Stimulated activated CD8-positive, alpha-beta memory T cell treated with anti-CD3 and anti-CD28 coated beads, Interleukin-4, amount 100 ng/mL, for 24 hours (primary cell): ENCODE results near the gene PXT1.

Experiments
- DNase-seq: peaks from one replicate; pipeline ENCODE4 v3.0.0-alpha.2; 2020; ENCODE audit warnings: low read depth

The PXT1 gene

DNA sequence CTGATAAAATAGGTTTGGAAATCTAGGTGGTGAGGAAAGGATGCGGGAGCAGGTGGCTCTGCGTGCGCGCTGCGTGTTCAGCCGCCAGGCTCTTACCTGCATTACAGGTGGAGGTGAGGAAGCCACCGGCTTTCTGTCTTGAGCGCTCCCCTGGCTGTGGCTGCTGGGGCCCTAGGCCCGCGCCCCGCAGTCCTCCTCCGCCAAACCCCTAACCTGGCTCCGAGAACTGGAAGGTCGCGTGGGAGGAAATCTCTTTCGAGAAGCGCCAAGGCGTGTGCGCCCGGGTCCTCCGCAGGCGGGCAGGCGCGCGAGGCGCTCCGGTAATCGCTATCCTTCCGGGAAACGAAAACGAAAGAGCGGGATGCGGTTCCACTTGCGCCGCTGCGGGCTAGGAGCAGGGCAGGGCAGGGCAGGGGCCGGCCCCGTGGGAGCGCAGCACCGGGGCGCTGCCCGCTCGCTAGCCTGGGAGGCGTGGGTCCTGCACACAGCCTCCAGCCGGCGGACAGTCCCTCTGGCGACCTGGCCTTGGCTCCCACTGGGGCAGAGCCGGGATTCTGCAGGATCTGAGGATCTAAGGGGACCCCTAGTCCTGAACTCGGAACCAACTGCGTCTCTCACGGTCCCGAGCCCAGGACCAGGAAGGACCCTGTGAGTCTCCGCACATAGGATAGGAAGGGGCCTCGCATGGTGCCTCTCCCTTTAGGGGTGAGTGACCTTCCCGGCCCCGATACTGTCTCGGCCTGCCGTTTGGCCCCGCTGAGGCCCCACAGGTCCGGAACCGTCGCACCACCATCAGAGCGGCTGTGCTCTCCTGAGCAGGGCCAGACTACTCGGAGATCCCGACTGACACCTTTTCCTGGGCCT lies 55.0 kb downstream of the PXT1 start, which contains the start of gene ETV7:
Gene ETV7, minus strand, starts transcription at position 230 of the 864 bp plus-strand sequence. Its CDS starts 128 bp downstream, at position 102.
- peak; percentile 10 for DNase-seq

DNA sequence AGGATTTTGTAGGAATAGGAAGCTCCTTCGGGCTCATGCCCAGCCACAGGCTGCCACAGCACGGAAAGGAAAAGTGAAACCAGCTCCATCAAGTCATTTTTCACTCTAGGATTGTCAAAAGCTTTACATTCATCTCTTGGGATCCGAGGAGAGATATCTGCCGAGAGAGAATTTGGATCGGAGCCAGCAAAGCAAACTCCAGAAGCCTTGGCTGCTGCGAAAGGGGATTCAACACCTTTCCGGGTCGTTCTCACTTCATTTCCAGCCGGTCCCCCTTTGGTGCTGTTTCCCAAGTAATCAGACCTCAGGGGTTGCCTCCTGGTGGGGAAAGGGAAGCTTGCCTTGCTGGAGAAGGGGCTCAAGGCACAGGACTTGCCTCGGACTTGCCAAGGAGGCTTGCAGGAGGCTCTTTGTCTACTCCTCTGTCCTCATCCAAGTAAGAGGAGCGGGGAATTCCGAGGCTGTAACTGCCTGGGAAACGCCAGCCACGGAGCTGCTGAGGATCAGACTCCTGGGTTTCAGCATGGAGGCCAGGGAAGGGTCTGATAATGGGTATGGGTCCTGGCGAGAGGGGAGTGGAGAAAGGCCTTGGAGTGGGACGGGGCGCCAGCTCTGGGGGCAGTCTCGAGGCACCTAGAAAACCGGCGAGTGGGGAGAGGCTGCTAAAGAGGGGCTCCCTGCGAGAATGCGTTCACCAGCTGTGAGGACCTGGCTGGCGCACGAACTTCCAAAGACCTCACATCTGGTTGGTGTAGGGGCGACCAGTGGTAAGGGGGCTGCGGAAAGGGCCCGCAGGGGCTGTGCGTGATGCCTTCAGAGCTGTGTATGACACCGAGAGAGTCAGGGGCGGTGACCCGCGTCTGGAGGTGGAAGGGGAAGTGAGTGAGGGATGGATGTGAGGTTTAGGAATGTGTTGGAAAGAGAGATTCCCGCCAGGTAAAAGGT lies 55.9 kb downstream of the PXT1 start:
- no peak for DNase-seq

GRCh38 chr6:36384095-36384494 lies 58.6 kb downstream of the PXT1 start:
- DNase-seq, result no peak

- DNase-seq, result no peak
Measured at GRCh38 chr6:36383606-36384005, 59.0 kb downstream of the PXT1 start.

- DNase-seq, result no peak
Measured at GRCh38 chr6:36382976-36383375, 59.7 kb downstream of the PXT1 start.

DNA sequence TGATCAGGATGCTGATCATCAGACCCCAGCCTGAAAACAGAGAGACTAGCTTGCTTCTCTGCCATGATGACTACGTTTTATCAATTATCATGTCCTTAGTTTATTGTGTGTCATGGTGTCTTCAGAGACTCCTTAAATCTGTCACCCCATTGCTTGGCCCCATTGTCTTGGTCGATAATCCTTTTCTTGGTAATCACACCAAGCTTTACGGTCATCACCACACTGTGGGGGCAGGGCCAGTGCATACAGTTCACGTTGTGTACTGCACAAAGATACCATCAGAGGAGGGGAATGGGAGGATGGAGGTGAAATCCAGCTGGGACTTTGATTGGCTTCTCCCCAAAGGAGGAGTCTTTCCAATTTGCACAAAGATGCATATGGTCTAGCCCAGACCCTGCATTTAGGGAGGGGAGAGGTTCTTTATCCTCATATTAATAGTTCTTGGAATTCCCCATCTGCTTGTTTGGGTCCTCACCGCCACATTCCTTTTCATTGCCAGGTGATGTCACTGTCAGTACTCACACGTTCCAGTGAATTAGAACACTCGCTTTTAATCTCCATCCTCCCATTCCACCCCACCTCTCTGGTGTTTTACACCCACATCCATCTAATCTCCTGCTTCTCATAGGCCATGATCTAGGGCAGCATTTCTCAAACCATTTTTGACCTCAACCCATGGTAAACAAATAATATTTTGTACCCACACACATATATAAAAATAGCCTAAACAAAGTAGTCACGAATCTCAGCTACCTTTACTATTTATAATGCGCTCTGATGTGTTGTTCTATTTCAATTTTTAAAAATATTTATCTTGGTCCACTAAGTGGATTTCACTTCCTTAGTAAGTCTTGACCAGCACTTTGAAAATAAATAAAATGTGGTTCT lies 60.9 kb downstream of the PXT1 start:
- DNase-seq, result no peak

DNA sequence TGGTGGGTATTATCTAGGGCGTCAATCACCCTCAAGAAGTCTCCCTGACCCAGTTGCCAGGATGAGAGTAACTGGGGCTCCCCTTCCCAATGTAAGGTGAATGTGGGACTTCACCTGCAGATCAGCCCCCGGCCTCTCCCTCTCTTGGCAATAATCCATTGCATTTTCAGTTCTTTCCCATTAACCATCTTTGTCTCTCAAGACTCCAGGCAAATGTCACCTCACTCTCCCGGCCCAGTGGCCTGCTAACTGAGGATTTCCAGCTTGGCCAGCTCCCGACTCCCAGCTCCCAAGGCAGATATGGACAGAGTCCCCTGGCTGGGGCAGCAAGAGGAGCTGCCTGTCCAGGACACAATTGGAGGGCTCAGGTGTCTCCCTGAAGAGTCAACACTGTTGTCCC lies 62.5 kb downstream of the PXT1 start:
- DNase-seq, result no peak

DNA sequence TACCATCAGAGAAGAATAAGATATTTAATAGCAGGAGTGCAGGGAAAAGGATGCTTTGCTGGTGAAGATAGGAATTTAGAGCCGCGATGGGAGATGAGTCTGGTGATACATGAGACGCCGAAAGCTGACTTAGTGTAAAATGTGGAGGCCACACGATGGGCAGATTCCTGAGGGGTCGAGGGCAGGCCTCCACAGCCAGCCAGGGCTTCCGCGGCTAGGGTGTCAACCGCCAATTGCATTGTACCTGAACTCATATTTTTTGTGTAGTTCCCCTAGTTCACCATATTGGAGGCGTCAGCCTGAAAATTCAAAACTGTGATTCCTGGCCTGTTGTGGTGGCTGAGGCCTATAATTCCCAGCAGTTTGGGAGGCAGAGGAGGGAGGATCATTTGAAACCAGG lies 63.7 kb downstream of the PXT1 start:
- DNase-seq, result no peak

DNA sequence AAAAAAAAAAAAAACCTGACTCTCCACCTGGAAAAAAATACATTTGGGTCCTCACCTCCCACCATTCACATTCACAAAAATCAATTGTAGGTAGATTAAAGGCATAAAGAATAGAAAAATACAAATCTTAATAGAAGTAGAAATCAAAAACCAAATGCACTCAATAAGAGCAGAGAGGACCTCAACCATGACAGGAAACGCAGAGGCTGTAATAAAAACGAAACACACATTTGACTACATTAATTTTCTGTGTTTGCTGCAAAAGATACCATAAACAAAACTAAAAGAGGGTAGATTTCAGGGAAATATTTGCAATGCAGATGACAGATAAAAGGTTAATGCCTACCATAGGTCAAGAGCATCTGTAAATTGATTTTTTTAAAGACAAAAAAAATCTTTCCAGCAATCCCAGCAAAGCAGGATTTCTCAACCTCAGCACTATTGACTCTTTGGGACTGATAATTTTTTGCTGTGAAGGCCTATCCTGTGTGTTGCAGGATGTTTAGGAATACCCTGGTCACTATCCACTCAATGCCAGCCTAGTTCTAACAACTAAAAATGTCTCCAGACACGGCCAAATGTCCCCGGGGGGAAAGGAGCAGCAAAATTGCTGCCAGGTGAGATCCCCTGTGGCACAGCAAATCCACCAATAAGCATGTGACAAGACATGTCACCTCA lies 64.3 kb downstream of the PXT1 start:
- DNase-seq, result no peak

DNA sequence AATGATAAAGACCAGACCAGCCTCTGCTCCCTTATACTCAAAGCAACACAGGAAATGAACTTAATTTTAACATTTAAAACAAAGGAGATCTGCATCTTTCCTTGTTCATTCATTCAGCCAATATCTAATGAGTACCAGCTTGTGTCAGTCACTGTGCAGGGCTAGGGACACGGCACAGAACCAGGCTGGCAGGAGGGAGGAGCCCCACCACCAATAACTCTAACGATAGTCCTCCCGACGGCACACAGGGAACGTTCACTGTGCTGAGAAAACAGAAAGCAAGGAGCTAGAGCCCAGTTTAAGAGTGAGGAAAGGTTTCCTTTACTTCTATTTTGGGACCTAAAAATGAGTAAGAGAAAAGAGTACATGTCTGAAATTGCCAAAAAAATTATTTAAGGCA lies 65.1 kb downstream of the PXT1 start:
- no peak for DNase-seq

- DNase-seq, result no peak
Measured at GRCh38 chr6:36376742-36377141, 65.9 kb downstream of the PXT1 start.

GRCh38 chr6:36376183-36376582 lies 66.5 kb downstream of the PXT1 start:
- DNase-seq, result no peak

DNA sequence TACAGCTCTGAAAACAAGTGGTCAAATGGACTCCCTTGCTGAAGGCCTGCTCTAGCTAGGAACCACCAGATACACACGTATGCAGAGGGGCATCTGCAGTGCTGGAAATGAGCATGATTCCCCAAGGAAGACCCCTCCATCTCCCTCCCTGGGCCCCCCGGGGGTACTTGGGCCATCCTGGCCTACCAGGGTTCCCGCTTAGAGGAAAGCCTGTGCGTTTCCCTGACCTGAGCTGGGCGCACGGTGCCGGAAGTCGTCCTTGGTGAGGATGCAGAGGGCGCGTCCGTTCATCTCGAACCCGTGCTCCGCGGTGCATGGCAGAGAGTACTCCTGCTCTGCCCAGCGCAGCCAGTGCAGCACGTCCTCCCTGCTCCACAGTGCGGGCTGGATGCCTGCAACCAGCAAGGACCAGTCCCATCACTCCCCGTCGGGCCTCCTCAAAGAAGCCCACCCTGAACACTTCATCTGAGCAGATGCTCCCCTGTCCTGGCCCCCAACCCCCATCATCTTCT lies 67.0 kb downstream of the PXT1 start:
- DNase-seq, result no peak

DNA sequence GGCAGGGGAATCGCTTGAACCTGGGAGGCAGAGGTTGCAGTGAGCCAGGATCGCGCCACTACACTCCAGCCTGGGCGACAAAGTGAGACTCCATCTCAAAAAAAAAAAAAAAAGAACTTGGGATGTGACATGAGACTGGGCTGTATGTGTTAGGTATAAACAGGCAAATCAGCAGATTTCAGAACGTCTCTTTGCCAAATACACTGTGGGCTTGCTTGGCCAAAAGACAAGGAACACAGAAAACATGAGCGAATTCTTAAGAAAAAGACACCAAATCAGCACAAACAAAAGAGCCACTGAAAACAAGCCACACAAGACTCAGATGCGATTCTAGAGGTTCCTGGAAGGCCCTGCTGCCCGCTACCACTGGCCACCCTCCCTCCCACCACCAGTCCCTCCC lies 67.7 kb downstream of the PXT1 start:
- no peak for DNase-seq

- no peak for DNase-seq
Measured at GRCh38 chr6:36374194-36374593, 68.5 kb downstream of the PXT1 start.

- no peak for DNase-seq
Measured at GRCh38 chr6:36373368-36374019, 69.2 kb downstream of the PXT1 start.

DNA sequence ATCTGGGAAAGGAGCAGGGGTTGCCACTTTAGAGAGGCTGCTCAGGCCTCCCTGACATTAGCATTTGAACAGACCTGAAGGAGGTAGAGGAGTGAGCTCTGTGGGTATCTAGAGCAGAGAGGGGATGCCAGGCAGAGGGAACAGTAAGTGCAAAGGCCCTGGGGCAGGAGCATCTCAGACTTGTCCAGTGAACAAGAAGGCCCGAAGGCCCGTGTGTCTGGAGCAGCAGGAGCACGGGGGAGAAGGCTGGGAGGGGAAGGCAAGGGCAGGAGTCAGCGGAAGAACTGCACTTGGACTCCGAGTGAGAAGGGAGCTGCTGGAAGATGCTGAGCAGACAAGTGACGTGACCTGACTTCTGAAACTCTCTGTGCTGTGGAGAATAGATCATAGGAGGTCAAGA lies 70.6 kb downstream of the PXT1 start:
- DNase-seq, result no peak

GRCh38 chr6:36371211-36371610 lies 71.4 kb downstream of the PXT1 start:
- no peak for DNase-seq

DNA sequence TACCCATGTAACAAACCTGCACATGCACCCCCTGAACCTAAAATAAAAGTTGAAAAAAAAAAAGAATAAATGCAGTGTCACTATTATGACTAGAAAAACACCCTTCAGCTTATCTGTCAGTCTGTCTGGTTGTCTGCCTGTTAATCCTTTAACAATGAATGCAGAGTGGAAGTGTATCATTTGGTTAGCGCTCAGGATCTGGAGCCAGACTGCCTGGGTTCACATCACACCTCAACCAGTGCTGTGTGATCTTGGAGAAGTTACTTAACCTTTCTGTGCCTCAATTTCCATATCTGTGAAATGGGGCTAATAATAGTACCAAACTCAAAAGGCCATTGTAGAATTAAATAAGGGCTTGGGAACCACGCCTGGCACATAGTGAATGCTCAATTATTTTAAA lies 72.0 kb downstream of the PXT1 start:
- DNase-seq, result no peak
